ENCODE measurements around the gene UBE2G1.

UBE2G1 gene

GRCh38 chr17:4345581-4346252, 20.8 kb downstream of the UBE2G1 start:
- no peak for TF ChIP-seq CEBPB (IDR thresholded peaks at IDR 0.05)
- TF ChIP-seq REST (IDR thresholded peaks at IDR 0.05; ENCODE audit: low read depth), result no peak
- TF ChIP-seq EP300 (IDR thresholded peaks at IDR 0.05; ENCODE audit: borderline replicate concordance), result no peak
- TF ChIP-seq TEAD4 (IDR thresholded peaks at IDR 0.05), result no peak
- no peak for TF ChIP-seq TAF1 (IDR thresholded peaks at IDR 0.05; ENCODE audit: low read depth)
- TF ChIP-seq RAD21 (IDR thresholded peaks at IDR 0.05; ENCODE audit: low read depth), result no peak
- TF ChIP-seq FOXM1 (IDR thresholded peaks at IDR 0.05; ENCODE audit: borderline replicate concordance, low read depth), result no peak
- no peak for TF ChIP-seq EGR1 (IDR thresholded peaks at IDR 0.05)
- no peak for TF ChIP-seq NFIC (IDR thresholded peaks at IDR 0.05)
- no peak for TF ChIP-seq CREB1 (IDR thresholded peaks at IDR 0.05; ENCODE audit: low read depth)
- TF ChIP-seq, protein P1, sequence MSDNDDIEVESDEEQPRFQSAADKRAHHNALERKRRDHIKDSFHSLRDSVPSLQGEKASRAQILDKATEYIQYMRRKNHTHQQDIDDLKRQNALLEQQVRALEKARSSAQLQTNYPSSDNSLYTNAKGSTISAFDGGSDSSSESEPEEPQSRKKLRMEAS (IDR thresholded peaks at IDR 0.05), result no peak
- no peak for TF ChIP-seq USF1 (IDR thresholded peaks at IDR 0.05)
- TF ChIP-seq TCF12 (IDR thresholded peaks at IDR 0.05; ENCODE audit: low read depth), result no peak
- no peak for TF ChIP-seq YY1 (IDR thresholded peaks at IDR 0.05; ENCODE audit: low read depth)
- TF ChIP-seq ZBTB7A (IDR thresholded peaks at IDR 0.05; ENCODE audit: low read depth), result no peak

DNA sequence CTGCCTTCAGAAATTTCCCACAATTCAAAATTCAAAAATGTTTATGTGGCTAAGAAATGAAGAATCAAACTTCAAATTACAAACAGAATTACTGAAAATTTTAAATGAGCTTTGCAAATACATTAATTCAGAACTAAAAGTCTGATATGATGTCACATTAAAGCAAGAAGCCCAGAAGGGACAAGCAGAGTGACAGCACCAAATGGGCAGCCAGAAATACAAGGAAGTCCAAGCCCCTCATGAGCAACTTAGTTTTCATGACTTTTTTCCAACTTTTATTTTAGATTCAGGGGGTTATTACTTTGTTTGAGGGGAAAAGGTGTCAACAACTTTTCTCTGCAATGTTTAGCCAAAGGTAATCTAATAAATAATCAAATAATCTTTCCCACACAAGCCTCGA, 21.5 kb downstream of the UBE2G1 start:
- TF ChIP-seq EP300 (IDR thresholded peaks at IDR 0.05; ENCODE audit: borderline replicate concordance) (no peak), YY1 (IDR thresholded peaks at IDR 0.05; ENCODE audit: low read depth) (no peak), TAF1 (IDR thresholded peaks at IDR 0.05; ENCODE audit: low read depth) (no peak), ZBTB7A (IDR thresholded peaks at IDR 0.05; ENCODE audit: low read depth) (no peak), USF1 (IDR thresholded peaks at IDR 0.05) (no peak), NFIC (IDR thresholded peaks at IDR 0.05) (no peak), CREB1 (IDR thresholded peaks at IDR 0.05; ENCODE audit: low read depth) (no peak), FOXM1 (IDR thresholded peaks at IDR 0.05; ENCODE audit: borderline replicate concordance, low read depth) (no peak), TEAD4 (IDR thresholded peaks at IDR 0.05) (no peak), EGR1 (IDR thresholded peaks at IDR 0.05) (no peak), REST (IDR thresholded peaks at IDR 0.05; ENCODE audit: low read depth) (no peak), TCF12 (IDR thresholded peaks at IDR 0.05; ENCODE audit: low read depth) (no peak), CEBPB (IDR thresholded peaks at IDR 0.05) (no peak), RAD21 (IDR thresholded peaks at IDR 0.05; ENCODE audit: low read depth) (no peak)
- TF ChIP-seq, protein P1 (IDR thresholded peaks at IDR 0.05), result no peak

DNA sequence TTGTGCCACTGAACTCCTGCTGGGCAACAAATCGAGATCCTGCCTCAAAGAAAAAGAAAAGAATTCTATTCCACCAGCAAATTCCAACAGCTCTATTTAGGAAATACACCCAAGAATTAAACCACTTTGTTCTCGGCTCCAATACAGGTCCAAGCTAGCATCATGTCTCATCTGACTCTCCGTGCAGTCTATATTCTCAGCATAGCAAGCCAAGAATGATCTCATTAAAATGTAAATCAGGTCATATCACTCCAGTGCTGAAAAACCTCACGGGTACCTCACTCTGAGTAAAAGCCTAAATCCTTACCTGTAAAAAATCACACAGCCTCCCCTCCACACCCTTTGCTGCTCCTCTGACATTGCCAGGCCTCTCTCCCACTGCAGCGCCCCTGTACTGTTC, 23.9 kb downstream of the UBE2G1 start:
- TF ChIP-seq TAF1 (IDR thresholded peaks at IDR 0.05; ENCODE audit: low read depth) (no peak), CREB1 (IDR thresholded peaks at IDR 0.05; ENCODE audit: low read depth) (no peak), EP300 (IDR thresholded peaks at IDR 0.05; ENCODE audit: borderline replicate concordance) (no peak), YY1 (IDR thresholded peaks at IDR 0.05; ENCODE audit: low read depth) (no peak), CEBPB (IDR thresholded peaks at IDR 0.05) (no peak), RAD21 (IDR thresholded peaks at IDR 0.05; ENCODE audit: low read depth) (no peak)
- TF ChIP-seq, protein P1 (IDR thresholded peaks at IDR 0.05), result no peak

DNA sequence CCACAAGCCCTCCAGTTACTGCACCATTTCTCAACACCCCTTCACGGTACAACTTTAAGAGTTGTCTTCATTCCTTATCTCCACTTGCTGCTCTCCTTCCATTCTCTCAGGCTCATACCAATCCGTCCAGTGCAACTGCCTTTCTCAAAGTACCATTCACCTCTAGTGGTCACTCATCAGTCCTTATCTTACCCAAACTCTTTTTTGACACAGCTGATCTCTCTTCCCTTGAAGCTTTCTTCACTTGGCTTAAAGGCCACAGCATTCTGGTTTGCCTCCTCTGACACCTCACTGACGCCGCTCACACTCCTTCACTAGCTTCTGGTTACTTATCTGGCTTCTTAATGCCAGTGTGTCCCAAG, 24.9 kb downstream of the UBE2G1 start:
- no peak for TF ChIP-seq CREB1 (IDR thresholded peaks at IDR 0.05; ENCODE audit: low read depth)
- TF ChIP-seq RAD21 (IDR thresholded peaks at IDR 0.05; ENCODE audit: low read depth), result no peak
- no peak for TF ChIP-seq YY1 (IDR thresholded peaks at IDR 0.05; ENCODE audit: low read depth)
- TF ChIP-seq TAF1 (IDR thresholded peaks at IDR 0.05; ENCODE audit: low read depth), result no peak
- TF ChIP-seq TEAD4 (IDR thresholded peaks at IDR 0.05), result no peak
- TF ChIP-seq NFIC (IDR thresholded peaks at IDR 0.05), result no peak
- TF ChIP-seq, protein P1 (IDR thresholded peaks at IDR 0.05), result no peak
- no peak for TF ChIP-seq ZBTB7A (IDR thresholded peaks at IDR 0.05; ENCODE audit: low read depth)
- TF ChIP-seq EP300 (IDR thresholded peaks at IDR 0.05; ENCODE audit: borderline replicate concordance), result no peak
- TF ChIP-seq FOXM1 (IDR thresholded peaks at IDR 0.05; ENCODE audit: borderline replicate concordance, low read depth), result no peak

GRCh38 chr17:4340914-4341615, 25.4 kb downstream of the UBE2G1 start:
- no peak for TF ChIP-seq CREB1 (IDR thresholded peaks at IDR 0.05; ENCODE audit: low read depth)
- TF ChIP-seq EP300 (IDR thresholded peaks at IDR 0.05; ENCODE audit: borderline replicate concordance), result no peak
- no peak for TF ChIP-seq YY1 (IDR thresholded peaks at IDR 0.05; ENCODE audit: low read depth)
- TF ChIP-seq EGR1 (IDR thresholded peaks at IDR 0.05), result no peak
- TF ChIP-seq REST (IDR thresholded peaks at IDR 0.05; ENCODE audit: low read depth), result no peak
- no peak for TF ChIP-seq CEBPB (IDR thresholded peaks at IDR 0.05)
- TF ChIP-seq TAF1 (IDR thresholded peaks at IDR 0.05; ENCODE audit: low read depth), result no peak
- no peak for TF ChIP-seq NFIC (IDR thresholded peaks at IDR 0.05)
- no peak for TF ChIP-seq FOXM1 (IDR thresholded peaks at IDR 0.05; ENCODE audit: borderline replicate concordance, low read depth)
- no peak for TF ChIP-seq USF1 (IDR thresholded peaks at IDR 0.05)
- no peak for TF ChIP-seq RAD21 (IDR thresholded peaks at IDR 0.05; ENCODE audit: low read depth)
- no peak for TF ChIP-seq ZBTB7A (IDR thresholded peaks at IDR 0.05; ENCODE audit: low read depth)
- no peak for TF ChIP-seq TEAD4 (IDR thresholded peaks at IDR 0.05)
- TF ChIP-seq, protein P1 (IDR thresholded peaks at IDR 0.05), result no peak
- no peak for TF ChIP-seq TCF12 (IDR thresholded peaks at IDR 0.05; ENCODE audit: low read depth)
